Activated CD4-positive, alpha-beta T cell treated with anti-CD3 and anti-CD28 coated beads for 4 hours (primary cell): ENCODE results near the gene CGN.
A peak's percentile ranks its signal among the peaks of the same experiment; 100 is the strongest.

Experiments used
- DNase-seq, 2 donors: peaks; one replicate each; pipeline ENCODE4 v3.0.0-alpha.2; 2020

The CGN gene

DNA sequence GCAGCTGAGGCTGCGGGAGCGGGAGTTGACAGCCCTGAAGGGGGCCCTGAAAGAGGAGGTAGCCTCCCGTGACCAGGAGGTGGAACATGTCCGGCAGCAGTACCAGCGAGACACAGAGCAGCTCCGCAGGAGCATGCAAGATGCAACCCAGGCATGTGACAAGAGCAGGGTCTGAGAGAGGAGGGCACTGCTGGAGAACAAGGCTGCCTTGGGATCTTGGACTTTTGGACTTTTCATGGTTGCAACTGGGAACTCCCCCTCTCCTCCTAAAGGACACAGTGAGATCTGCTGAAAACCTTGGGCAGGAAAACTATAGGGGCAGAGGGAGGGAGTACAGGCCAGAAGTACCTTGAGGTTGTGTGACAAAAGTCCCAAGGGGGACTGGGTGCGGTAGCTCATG lies 13.5 kb downstream of the CGN start:
- no peak for DNase-seq

DNA sequence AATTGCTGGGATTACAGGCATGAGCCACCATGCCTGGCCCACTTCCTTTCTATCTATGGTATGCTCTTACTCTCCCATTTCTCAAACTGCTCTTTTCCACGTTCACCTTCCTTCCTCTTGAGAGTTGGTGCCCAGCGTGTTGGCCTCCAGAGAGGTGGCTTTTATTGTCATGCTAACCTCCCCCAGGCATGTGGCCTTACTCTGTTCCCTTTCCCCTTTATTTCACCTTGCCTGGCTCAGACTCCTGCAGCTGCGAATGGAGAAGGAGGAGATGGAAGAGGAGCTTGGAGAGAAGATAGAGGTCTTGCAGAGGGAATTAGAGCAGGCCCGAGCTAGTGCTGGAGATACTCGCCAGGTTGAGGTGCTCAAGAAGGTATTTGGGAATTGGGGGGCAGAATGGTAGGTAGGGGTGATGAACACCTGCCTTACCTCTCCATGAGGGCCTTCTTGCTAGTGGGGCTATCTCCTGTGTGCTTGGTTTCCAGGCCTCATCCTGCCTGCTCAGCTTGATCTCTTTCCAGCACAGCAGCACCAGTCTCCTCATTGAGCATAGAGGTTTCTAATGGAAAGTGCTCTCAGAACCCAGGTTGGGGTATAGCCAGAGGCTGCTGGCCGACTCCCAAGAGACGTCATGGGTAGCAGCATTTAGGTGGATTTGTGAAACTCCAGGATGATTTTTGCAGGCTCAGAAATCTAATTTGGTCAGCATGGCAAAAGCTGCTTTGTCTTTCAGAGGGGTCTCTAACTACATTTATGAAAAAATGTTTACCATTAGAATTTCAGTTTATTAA lies 15.7 kb downstream of the CGN start:
- no peak for DNase-seq

DNA sequence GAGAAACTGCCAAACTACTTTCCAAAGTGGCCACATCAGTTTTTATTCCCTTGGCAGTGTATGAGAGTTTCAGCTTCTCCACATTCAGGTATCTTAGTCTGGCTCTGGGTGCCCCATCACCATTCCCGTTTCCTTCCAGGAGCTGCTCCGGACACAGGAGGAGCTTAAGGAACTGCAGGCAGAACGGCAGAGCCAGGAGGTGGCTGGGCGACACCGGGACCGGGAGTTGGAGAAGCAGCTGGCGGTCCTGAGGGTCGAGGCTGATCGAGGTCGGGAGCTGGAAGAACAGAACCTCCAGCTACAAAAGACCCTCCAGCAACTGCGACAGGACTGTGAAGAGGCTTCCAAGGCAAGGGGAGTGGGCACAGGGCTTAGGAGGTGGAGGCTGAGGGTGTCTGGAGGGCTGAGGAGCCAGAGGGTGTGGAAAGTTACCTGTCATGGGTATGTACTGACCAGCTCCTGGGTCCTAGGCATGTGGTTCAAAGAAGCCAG lies 18.1 kb downstream of the CGN start:
- DNase-seq = no peak

DNA sequence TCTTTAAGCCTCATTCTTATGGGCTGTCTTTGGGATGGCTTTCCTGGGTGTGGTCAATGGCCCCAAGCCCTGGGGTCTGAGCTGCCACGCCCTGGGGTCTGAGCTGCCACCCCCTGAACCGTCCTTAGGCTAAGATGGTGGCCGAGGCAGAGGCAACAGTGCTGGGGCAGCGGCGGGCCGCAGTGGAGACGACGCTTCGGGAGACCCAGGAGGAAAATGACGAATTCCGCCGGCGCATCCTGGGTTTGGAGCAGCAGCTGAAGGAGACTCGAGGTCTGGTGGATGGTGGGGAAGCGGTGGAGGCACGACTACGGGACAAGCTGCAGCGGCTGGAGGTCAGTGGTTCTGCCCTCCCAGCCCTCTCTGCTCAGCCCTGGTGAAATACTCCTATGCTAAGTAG lies 18.6 kb downstream of the CGN start:
- DNase-seq = no peak

DNA sequence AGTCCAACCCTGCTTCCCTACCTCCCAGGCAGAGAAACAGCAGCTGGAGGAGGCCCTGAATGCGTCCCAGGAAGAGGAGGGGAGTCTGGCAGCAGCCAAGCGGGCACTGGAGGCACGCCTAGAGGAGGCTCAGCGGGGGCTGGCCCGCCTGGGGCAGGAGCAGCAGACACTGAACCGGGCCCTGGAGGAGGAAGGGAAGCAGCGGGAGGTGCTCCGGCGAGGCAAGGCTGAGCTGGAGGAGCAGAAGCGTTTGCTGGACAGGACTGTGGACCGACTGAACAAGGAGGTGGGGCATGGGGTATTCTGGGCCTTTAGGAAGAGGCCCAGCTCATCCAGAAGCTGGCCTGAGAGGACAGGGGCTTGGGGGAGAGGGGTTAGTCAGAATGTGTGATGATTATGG lies 19.3 kb downstream of the CGN start:
- DNase-seq = no peak

DNA sequence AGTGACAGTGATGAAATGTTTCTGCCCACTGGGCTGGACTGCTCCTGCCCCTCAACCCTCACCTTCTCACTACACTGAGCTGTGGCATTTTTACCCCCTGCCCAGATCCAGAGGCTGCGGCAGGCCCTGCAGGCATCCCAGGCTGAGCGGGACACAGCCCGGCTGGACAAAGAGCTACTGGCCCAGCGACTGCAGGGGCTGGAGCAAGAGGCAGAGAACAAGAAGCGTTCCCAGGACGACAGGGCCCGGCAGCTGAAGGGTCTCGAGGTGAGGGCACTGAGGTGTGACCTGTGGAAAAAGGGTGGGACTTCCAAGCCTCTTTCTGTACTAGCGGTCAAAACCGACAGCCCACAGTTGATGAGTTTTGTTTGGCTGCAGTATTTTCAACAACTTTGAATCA lies 22.7 kb downstream of the CGN start:
- no peak for DNase-seq

DNA sequence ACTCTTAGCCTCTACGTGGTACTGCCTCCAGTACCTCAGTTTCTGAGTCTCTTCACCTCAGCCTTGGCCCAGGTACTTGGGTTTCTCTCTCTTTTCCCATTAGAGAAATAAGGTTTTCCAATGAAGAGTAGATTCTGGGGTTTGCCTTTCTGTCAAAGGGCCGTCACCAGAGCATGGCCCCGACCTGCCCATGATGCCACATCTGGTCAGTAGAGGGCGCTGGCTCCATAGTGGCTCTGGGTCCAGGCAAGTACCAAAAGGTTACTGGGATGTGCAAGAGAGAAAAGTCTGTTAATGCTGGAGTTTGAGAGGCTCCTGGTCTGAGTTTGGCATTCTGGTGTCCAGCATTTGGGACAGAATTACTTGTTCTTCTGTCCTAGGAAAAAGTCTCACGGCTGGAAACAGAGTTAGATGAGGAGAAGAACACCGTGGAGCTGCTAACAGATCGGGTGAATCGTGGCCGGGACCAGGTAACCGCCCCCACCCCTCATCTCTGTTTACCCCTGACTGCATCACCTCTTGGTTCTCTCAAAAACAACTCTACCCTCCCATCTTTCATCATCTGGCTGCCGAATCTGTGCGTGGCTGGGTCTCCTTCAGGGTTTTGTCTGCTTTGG lies 23.6 kb downstream of the CGN start:
- peak; percentile 69 to 79 for DNase-seq

DNA sequence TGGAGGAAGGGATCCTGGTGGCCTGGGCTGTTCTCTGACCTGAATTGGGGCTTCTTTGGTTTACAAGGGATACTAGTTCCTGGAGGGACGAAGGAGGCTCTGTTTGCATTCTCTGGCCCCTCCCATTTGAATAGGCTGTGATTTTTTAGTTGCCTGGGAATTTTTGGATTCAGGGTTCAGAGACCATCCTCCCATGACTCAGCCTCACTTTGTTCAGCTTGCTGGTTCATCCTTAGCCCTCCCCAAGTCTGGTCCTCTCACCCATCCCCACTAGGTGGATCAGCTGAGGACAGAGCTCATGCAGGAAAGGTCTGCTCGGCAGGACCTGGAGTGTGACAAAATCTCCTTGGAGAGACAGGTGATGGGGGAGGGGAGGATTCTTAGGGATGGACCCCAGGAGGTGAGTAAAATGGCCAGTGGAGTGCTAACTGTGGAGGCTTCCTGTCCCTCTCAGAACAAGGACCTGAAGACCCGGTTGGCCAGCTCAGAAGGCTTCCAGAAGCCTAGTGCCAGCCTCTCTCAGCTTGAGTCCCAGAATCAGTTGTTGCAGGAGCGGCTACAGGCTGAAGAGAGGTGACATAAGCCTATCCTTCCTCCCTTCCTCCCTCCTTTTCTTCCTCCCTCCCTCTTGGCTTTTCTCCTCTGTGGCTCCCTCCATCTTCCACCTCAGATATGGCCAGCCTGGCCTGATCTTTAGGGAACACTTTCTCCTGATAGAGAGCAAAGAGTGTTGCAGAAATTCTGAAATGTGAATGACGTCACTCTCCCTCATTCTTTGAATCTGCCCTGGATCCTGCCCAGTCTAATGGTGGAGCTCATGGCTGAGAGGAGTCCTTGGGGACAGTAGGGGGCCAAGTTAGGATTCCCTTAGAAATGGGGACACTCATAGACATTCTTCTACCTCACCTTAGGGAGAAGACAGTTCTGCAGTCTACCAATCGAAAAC lies 24.4 kb downstream of the CGN start:
- DNase-seq = no peak

DNA sequence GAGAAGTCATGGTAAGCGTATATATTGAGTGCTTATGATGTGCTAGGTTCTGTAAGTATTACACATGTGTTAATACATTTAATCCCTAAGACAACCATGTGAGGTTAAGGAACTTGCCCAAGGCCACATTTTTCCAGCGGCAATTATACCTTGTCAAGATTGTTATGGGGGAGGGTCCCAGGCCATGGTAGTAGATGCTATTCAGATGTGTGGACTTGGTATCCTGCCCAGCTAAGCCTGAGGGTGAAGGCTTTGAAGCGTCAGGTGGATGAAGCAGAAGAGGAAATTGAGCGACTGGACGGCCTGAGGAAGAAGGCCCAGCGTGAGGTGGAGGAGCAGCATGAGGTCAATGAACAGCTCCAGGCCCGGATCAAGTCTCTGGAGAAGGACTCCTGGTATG lies 25.3 kb downstream of the CGN start:
- no peak for DNase-seq

DNA sequence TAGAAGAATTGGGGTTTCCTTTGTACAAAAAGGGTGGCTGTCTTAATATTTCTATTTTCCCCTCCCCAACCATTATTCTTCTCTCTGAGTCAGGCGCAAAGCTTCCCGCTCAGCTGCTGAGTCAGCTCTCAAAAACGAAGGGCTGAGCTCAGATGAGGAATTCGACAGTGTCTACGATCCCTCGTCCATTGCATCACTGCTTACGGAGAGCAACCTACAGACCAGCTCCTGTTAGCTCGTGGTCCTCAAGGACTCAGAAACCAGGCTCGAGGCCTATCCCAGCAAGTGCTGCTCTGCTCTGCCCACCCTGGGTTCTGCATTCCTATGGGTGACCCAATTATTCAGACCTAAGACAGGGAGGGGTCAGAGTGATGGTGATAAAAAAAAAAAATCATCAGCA lies 25.9 kb downstream of the CGN start:
- DNase-seq = no peak

DNA sequence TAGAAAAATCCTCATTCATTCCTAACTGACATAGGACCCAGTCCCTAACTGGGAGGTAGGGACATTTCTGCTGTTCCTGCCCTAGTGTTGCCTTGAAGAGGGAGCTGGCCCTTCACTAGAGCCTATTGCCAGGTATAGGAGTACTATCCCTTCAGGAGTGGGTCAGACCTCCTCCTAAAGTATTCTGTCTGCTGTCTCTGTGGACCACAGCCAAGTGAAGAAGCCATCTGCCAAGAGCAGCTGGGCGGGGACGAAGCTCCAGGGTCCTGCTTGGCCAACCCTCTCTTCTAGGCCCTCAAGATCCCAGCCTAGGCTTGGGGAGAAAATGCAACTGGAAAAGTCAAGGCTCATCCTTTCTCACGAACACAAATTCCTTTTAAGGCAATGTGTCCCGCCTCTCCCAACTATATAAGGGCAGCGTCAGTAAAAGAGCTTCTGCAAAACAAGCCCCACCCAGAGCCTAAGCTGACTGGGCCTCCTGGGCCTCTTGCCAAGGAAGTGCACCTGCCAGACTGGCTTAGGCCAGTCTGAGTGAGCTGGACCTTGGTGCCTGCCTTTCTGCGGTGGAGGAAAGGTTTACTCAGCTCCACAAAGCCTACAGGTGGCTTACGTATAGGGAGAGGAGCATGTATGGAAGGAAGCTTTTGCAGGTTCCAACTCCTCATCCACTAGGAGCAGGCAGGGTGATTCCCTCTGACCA lies 28.3 kb downstream of the CGN start:
- DNase-seq = peak in 1 of 2 donors; percentile 3

DNA sequence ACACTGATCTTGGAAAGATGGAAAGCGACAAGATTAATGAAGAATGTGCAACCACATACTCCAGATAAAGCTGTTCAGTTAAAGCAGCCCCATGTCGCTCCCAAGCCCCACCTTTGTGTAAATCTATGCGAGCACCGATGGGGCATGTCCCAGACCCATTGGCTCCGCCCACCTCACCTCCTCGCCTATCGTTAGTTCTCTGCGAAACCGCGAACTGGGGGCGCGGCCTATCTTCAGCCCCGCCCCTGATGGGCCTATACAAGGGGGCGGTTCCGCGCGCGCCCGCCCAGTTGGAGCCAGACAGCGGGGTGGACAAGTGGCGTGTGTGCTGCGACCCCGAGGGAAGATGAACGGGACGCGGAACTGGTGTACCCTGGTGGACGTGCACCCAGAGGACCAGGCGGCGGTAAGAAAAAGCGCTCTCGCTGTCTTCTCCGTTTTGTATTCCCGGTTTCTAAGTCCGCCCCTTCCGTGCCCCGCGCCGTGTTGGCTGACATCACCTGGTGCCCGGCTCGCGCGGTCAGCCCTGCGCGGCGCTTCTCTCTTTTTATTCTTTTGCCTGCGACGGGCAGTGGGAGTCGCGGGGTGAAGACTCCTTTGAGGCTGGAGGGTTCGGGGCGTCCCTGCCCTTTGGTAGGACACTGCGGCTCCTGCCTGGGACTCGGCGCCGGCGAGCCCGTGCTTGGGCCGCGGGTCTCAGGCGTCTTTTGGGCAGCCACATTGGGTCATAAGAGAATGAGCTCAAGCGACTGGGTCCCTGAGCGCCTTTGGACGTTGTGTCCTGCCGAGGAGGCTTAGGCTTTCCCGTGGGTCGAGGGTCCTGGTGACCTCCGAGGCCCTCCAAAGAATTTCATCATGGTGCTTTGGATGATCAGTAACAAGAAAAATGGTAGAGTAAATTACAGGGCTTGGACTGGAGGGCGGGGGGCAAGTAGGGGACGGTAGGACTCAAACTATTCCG lies 29.1 kb downstream of the CGN start, which contains the start of gene TUFT1:
TUFT1 (plus strand) TSS at position 289 of the 961 bp plus-strand sequence; CDS start at position 347, 58 bp downstream.
- DNase-seq = peak; percentile 94 to 95

DNA sequence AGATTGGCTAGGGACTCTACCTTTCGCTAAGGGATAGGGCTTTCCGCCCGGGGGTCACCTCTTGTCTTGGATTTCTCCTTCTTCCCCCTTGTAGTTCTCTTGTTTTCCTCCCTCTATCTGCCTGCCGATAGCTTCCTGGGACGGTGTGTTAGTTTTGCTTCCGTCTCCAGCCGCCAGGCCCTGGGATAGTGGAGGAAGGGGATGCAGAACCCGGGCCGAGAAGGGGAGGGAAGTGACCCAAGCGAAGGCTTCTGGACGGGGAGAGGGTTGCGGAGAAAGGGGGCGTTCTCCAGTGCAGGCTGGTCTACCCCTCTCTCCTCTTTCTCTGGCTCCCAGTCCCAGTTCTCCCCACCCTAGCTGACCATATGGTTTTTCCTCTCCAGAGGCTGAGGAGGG lies 29.8 kb downstream of the CGN start:
- no peak for DNase-seq

DNA sequence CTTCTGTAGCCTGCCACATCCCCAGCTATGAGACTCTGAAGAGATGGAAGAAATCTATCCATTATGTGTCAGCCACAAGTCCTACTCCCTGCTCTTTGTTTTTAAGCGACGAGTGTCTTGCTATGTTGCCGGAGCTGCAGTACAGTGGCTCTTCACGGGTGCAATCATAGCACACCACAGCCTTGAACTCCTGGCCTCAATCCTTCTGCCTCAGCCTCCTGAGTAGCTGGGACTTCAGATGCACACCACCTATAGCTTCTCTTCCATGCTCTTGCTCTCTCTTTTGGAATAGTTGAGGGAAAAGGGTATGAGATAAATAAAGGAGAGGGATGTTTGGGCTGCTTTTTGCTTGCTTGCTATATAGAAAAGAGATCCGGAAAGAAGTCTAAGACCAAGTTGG lies 30.6 kb downstream of the CGN start:
- DNase-seq = no peak

DNA sequence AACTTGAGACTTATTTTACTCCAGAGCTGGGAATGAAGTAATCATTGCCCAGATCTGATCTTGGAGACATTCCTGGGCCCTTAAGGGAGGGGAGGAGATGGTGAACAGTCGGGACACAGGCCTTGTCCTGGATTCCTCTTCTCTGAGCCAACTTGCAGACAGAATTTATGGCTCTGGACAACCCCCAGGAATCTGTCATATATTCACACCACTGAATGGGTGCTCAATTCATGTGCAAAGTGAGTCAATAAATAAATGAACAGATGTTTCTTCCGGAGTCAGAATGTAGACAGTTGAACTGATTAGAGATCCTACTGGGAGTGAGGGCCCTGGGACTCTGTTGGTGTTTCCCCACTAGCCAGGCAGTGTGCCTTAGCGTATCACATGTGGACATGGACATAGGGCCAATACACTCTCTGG lies 31.5 kb downstream of the CGN start:
- no peak for DNase-seq

DNA sequence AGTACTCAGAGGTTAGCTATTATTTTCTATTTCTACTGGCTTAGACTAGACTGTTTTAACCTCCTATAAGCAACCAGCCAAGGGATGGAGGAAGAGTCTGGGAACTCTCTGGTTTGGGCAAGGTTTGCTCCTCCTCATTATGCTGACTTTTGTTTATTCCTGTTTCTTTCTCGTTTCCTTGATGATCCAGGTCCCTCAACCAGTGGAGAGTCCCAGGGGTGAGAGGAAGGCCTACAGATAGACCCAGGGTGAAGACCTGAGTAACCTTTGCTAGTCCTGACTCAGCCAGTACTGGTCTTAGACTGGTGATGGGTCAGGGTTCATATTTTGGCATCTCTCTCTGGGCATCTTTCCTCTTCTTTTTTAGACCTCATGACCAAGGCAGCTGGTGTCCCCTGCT lies 34.4 kb downstream of the CGN start:
- DNase-seq = no peak

DNA sequence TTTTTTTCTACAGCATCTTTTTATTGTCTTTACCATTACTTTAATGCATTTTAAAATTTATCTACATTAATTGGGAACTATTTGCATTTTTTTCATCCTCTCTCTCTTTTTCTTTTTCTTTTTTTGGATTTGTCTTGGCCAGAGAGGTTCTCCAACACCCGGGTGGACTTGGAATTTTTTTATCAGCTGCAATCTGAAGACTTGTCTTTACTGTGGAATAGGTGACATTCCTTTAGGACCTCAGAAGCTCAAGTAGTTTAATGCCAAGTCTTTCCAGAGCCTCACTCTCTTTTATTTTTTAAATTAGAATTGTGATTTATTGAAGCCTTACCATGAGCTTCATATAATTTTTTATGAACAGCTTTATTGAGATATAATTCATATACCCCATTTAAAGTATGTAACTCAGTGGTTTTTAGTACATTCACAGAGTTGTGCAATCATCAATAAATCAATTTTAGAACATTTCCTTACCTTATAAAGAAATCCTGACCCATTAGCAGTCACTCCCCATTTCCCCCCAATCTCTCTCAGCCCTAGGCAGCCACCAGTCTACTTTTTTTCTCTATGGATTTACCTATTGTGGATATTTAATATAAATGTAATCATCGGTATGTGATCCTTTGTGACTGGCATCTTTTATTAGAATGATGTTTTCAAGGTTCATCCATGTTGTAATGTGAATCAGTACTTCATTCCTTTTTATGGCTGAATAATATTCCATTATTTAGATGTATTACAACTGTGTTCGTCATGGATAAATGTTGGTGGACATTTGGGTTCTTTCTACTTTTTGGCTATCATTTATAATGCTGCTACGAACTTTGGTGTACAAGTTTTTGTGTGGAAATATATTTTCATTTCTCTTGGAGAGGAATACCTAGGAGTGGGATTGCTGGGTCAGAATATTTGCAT lies 35.1 kb downstream of the CGN start:
- no peak for DNase-seq

DNA sequence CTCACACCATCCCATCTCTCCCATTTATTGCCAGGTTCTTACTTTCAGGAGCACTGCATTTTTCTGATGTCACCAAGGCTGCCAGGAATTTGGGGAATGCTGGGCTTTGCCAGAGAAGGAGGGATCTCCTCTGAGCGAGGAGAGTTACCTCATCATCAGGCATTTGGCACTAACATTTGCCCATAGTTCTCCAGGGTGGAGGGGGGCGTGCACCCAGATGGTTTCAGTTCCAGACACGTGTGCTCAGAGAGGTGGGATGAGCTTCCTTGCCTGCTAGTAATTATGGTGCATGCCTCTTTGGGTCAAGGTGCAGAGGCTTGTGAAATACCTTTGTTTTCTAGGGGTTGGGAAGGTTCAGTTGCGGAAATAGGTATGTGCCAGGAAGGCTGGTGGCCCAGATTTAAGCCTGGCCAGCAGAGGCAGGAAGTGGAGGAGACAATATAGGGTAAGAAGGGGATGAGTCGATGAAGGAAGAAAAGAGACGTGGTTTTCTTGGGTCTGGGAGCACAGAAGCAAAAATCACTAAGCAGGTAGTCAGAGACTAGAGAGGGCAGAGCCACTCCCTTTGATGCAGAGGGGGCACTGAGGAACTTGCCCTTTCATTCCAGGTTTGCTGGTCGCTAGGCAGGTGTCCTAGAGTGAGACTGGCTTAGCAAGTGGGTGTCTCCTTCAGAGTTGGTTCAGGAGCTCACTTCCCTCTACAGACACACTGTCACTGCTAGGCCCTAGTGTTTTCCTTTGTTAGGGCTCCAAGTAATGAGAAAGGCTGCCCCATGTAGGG lies 36.1 kb downstream of the CGN start:
- DNase-seq = no peak

DNA sequence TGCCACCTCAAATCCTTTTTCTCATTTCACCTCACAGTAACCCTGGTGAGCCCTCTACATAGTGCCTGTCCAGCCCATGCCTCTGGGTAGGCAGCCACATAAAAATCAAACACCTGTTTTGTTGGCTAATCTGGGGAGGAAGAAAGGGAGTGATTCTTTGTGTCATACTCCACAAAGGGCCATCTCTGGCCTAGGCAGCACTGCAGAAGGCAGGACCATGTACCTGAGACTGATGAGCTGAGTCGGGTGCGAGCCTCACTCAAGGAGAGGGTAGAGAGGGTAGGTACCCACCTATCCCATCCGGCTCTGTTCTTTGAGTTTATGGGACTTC lies 36.7 kb downstream of the CGN start:
- DNase-seq = no peak

DNA sequence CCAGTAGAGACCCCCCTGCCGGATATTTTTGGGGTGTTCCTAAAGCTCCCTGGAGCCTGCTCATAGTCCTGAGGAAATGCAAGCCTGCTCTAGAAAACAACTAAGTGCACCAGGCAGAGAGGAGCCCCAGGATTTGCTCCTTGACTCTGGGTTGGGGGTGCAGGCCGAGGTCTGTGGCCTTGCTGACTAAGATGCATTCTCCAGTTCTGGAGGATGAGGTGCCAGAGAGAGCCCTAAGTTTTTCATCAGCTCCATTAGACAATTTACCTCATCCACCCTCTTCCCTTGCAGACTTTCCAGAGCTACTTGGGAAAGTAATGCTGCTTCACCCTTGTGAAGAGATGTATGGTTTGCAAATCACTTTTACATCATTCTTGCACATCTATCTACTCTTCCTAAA lies 38.0 kb downstream of the CGN start:
- no peak for DNase-seq
